ENCODE results near the gene KRTAP5-7. TPM values are rescaled to one million over a fixed set of nuclear protein-coding genes. Genes with fewer than 3 reads are reported as not detected.

Gene KRTAP5-7
- total and polyA plus RNA-seq, 2 donors (not counting 3 experiments of a cell fraction or from before 2014, with no cell fraction given): 0.07 TPM; not detected in 1

- Histone ChIP-seq H3K27me3 (ENCODE audit: control insufficient read depth in 2 of 2, insufficient read depth in 2 of 2, low read length in 2 of 2) (no peaks in the 10 kb centered on the region), H3K9me3 (replicated peaks; ENCODE audit: control insufficient read depth, insufficient read depth, low read length) (no peaks in the 10 kb centered on the region), H3K4me2 (ENCODE audit: insufficient read depth, low read length) (no peak overlapping the region), H3K9ac (replicated peaks; ENCODE audit: extremely low read depth, insufficient read depth, low read length) (no peak overlapping the region), H3K4me3 (replicated peaks in 1 of 3; ENCODE audit: insufficient read depth in 1 of 3, low read depth in 1 of 3, low read length in 3 of 3) (no peak overlapping the region), H3K27ac (ENCODE audit: insufficient read depth, low read depth, low read length) (no peak overlapping the region), H3K36me3 (ENCODE audit: control insufficient read depth in 2 of 2, extremely low read depth in 1 of 2, insufficient read depth in 2 of 2, low read length in 2 of 2) (no peaks in the 10 kb centered on the region), H3K9me1 (replicated peaks; ENCODE audit: control insufficient read depth, extremely low read depth, insufficient read depth, low read length) (no peaks in the 10 kb centered on the region), H2AFZ (ENCODE audit: low read depth, low read length) (no peak overlapping the region), H3K4me1 (ENCODE audit: control insufficient read depth, extremely low read depth, insufficient read depth, low read length) (no peaks in the 10 kb centered on the region), H4K20me1 (replicated peaks; ENCODE audit: control insufficient read depth, extremely low read depth, insufficient read depth, low read length) (no peaks in the 10 kb centered on the region), H3K79me2 (ENCODE audit: control insufficient read depth, insufficient read depth, low read length) (no peaks in the 10 kb centered on the region)
- POLR2A ChIA-PET: no interaction called here
- TF ChIP-seq FOS (IDR thresholded peaks at IDR 0.05; ENCODE audit: borderline replicate concordance, insufficient read depth, low read length) (no peak), MAX (IDR thresholded peaks at IDR 0.05; ENCODE audit: insufficient read depth, insufficient read length) (no peak), POLR2A (IDR thresholded peaks at IDR 0.05; ENCODE audit: low read depth, low read length) (no peak), JUN (IDR thresholded peaks at IDR 0.05; ENCODE audit: borderline replicate concordance, insufficient read depth, insufficient read length, low read depth) (no peak), POLR2AphosphoS5 (IDR thresholded peaks at IDR 0.05; ENCODE audit: insufficient read depth, low read depth, low read length) (no peak), MYC (IDR thresholded peaks at IDR 0.05; ENCODE audit: low read depth, low read length) (no peak), GATA2 (IDR thresholded peaks at IDR 0.05; ENCODE audit: insufficient read depth, insufficient read length, low read depth, low read length) (no peak), CTCF (IDR thresholded peaks at IDR 0.05; ENCODE audit: extremely low read depth in 1 of 2, insufficient read depth in 1 of 2, low read depth in 1 of 2, low read length in 2 of 2) (no peak), EZH2 (IDR thresholded peaks at IDR 0.05; ENCODE audit: borderline replicate concordance, low read depth, low read length, severe bottlenecking) (no peak)
- no peak for DNase-seq (ENCODE audit: low read depth, low spot score)
- BruUV-seq (replicated peaks): no TSS peak
- FAIRE-seq: no peak
- intact Hi-C loops (cut with micrococcal nuclease) (no loop called here), dilution Hi-C loops (cut with MboI; ENCODE audit: extremely low pct_ligation_motif_present, low sequenced_read_pairs) (no loop called here)
- CTCF ChIA-PET: no interaction called here
Measured at GRCh38 chr11:71538666-71538990, 11.6 kb downstream of the KRTAP5-7 start.

All from endothelial cell of umbilical vein (primary cell).